Vagina (tissue), 2 donors: ENCODE measurements around the gene NRXN2. TPM values are rescaled to one million over a fixed set of nuclear protein-coding genes. Genes with fewer than 3 reads are reported as not detected.

Experiments used
- DNase-seq, 2 donors: peaks; one replicate each; pipeline ENCODE4 v3.0.0-alpha.2; 2017; ENCODE audit errors: extremely low spot score in 2 of 2
- H3K27ac ChIP-seq: fragments of 200-600 bp; sonication (generic); one replicate; pipeline ENCODE4 v1.5.1; 2019
- H3K27me3 ChIP-seq: fragments of 200-600 bp; sonication (generic); one replicate; pipeline ENCODE4 v1.5.1; 2019
- H3K36me3 ChIP-seq, 2 donors: fragments of 200-600 bp; sonication (generic); one replicate each; pipeline ENCODE4 v1.5.1; 2017 to 2019
- H3K4me1 ChIP-seq: fragments of 200-600 bp; sonication (generic); one replicate; pipeline ENCODE4 v1.5.1; 2019
- H3K4me3 ChIP-seq, 2 donors: fragments of 200-600 bp; sonication (generic); 1 replicate in 1 of 2; 2 replicates in 1 of 2; pipeline ENCODE4 v1.5.1; 2016 to 2019
- H3K9me3 ChIP-seq: fragments of 200-600 bp; sonication (generic); one replicate; pipeline ENCODE4 v1.5.1; 2019
- CTCF ChIP-seq, 3 experiments: fragments of 450-650 bp in 2 of 3; fragments of 200-600 bp in 1 of 3; sonication (generic) in 1 of 3; IDR thresholded peaks; one replicate each; pipeline ENCODE4 v1.5.1; 2017 to 2019; ENCODE audit warnings: antibody characterized with exemption in 3 of 3, mild to moderate bottlenecking in 2 of 3, moderate library complexity in 2 of 3
- POLR2A ChIP-seq, 2 donors: fragments of 450-650 bp; IDR thresholded peaks; one replicate each; pipeline ENCODE4 v1.6.1; 2017; ENCODE audit warnings: antibody characterized with exemption in 2 of 2, mild to moderate bottlenecking in 2 of 2, moderate library complexity in 2 of 2
- POLR2AphosphoS5 ChIP-seq, 2 donors: sonication (generic); formaldehyde crosslinking; IDR thresholded peaks; one replicate each; pipeline ENCODE4 v1.9.0; 2017; ENCODE audit warnings: antibody characterized with exemption in 2 of 2, mild to moderate bottlenecking in 2 of 2, low read depth in 1 of 2; ENCODE audit not compliant: insufficient read depth in 1 of 2
- intact Hi-C: fragments of 100-400 bp; cut with DNase I; formaldehyde crosslinking; loops from one replicate; pipeline ENCODE4 v1.15.1; 2023
- total RNA-seq: library from RNA; depleted of rRNA; stranded (reverse); fragments of >200 nt; gene quantifications from one replicate; pipeline ENCODE4 v1.2.3, GENCODE V29; 2016

The NRXN2 gene
- total RNA-seq, 1 donor from 2014 or later: 16.9 TPM

GRCh38 chr11:64629796-64630562 is 93.0 kb downstream of the NRXN2 start:
- Histone ChIP-seq H3K27me3 (no peaks in the 10 kb centered on the region), H3K4me3 (no peak overlapping the region), H3K27ac (no peak overlapping the region), H3K4me1 (no peaks in the 10 kb centered on the region), H3K36me3 (no peaks in the 10 kb centered on the region), H3K9me3 (no peaks in the 10 kb centered on the region)
- intact Hi-C loops: loop anchor here (5.0 kb wide), 1 partner anchor 1153 kb away; no protein-coding TSS in a partner anchor
- TF ChIP-seq POLR2AphosphoS5 (IDR thresholded peaks at IDR 0.05; ENCODE audit: insufficient read depth in 1 of 2, low read depth in 1 of 2) (no peak), CTCF (IDR thresholded peaks at IDR 0.05) (no peak), POLR2A (IDR thresholded peaks at IDR 0.05) (no peak)
- no peak for DNase-seq

- no peaks in the 10 kb centered on the region for H3K9me3 ChIP-seq
- no peak for DNase-seq
- H3K27ac ChIP-seq: no peak overlapping the region
- no peaks in the 10 kb centered on the region for H3K4me1 ChIP-seq
- no peak overlapping the region for H3K4me3 ChIP-seq
- H3K27me3 ChIP-seq: no peaks in the 10 kb centered on the region
- H3K36me3 ChIP-seq: no peaks in the 10 kb centered on the region
- TF ChIP-seq POLR2A (IDR thresholded peaks at IDR 0.05) (no peak), CTCF (IDR thresholded peaks at IDR 0.05) (no peak), POLR2AphosphoS5 (IDR thresholded peaks at IDR 0.05; ENCODE audit: insufficient read depth in 1 of 2, low read depth in 1 of 2) (no peak)
- intact Hi-C loops: no loop called here
Measured at GRCh38 chr11:64629103-64629502, 93.9 kb downstream of the NRXN2 start.

GRCh38 chr11:64628596-64628995 is 94.4 kb downstream of the NRXN2 start:
- intact Hi-C loops: no loop called here
- Histone ChIP-seq H3K36me3 (no peaks in the 10 kb centered on the region), H3K4me3 (no peak overlapping the region), H3K4me1 (no peaks in the 10 kb centered on the region), H3K27me3 (no peaks in the 10 kb centered on the region), H3K27ac (no peak overlapping the region), H3K9me3 (no peaks in the 10 kb centered on the region)
- TF ChIP-seq POLR2AphosphoS5 (IDR thresholded peaks at IDR 0.05; ENCODE audit: insufficient read depth in 1 of 2, low read depth in 1 of 2): no peak
- no peak for TF ChIP-seq CTCF (IDR thresholded peaks at IDR 0.05)
- no peak for TF ChIP-seq POLR2A (IDR thresholded peaks at IDR 0.05)
- no peak for DNase-seq

- Histone ChIP-seq H3K9me3 (no peaks in the 10 kb centered on the region), H3K4me3 (no peak overlapping the region), H3K27me3 (no peaks in the 10 kb centered on the region), H3K27ac (no peak overlapping the region), H3K4me1 (no peaks in the 10 kb centered on the region), H3K36me3 (no peaks in the 10 kb centered on the region)
- no peak for DNase-seq
- TF ChIP-seq CTCF (IDR thresholded peaks at IDR 0.05) (no peak), POLR2A (IDR thresholded peaks at IDR 0.05) (no peak)
- intact Hi-C loops: no loop called here
Measured at GRCh38 chr11:64627371-64627770, 95.6 kb downstream of the NRXN2 start.

GRCh38 chr11:64626637-64627036 is 96.4 kb downstream of the NRXN2 start:
- Histone ChIP-seq H3K27me3 (no peaks in the 10 kb centered on the region), H3K36me3 (no peaks in the 10 kb centered on the region), H3K4me1 (no peaks in the 10 kb centered on the region), H3K4me3 (no peak overlapping the region), H3K9me3 (no peaks in the 10 kb centered on the region), H3K27ac (no peak overlapping the region)
- no peak for DNase-seq
- intact Hi-C loops: no loop called here
- TF ChIP-seq POLR2AphosphoS5 (IDR thresholded peaks at IDR 0.05; ENCODE audit: insufficient read depth in 1 of 2, low read depth in 1 of 2): no peak
- no peak for TF ChIP-seq POLR2A (IDR thresholded peaks at IDR 0.05)
- TF ChIP-seq CTCF (IDR thresholded peaks at IDR 0.05): no peak
